ENCODE results near the gene IL1RAPL2. TPM values are rescaled to one million over a fixed set of nuclear protein-coding genes. Genes with fewer than 3 reads are reported as not detected.

The IL1RAPL2 gene
- total RNA-seq, 2 donors from 2014 or later, result not detected

DNA sequence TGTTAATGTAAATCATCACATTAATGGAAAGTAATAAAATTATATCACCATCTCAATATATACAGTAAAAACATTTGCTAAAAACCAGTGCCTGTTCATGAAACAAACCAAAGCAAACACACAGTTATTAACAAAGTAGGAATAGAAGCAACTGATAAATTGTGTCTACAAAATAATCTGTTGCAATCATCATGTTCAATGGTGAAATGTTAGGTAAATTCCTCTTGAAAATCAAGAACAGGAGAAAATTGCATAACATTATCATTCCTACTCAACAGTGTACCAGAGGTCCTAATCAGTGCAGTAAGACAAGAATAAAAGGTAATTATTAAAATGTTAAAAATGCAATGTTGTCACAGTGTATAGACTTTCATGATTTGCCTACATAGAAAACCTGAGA is 402.2 kb downstream of the IL1RAPL2 start:
- Histone ChIP-seq H3K27me3 (no peaks in the 10 kb centered on the region), H3K36me3 (no peaks in the 10 kb centered on the region), H3K4me1 (no peaks in the 10 kb centered on the region), H3K9me3 (no peaks in the 10 kb centered on the region), H3K27ac (no peak overlapping the region), H3K4me3 (no peak overlapping the region)
- DNase-seq (ENCODE audit: low spot score), result no peak
- TF ChIP-seq, protein P1, sequence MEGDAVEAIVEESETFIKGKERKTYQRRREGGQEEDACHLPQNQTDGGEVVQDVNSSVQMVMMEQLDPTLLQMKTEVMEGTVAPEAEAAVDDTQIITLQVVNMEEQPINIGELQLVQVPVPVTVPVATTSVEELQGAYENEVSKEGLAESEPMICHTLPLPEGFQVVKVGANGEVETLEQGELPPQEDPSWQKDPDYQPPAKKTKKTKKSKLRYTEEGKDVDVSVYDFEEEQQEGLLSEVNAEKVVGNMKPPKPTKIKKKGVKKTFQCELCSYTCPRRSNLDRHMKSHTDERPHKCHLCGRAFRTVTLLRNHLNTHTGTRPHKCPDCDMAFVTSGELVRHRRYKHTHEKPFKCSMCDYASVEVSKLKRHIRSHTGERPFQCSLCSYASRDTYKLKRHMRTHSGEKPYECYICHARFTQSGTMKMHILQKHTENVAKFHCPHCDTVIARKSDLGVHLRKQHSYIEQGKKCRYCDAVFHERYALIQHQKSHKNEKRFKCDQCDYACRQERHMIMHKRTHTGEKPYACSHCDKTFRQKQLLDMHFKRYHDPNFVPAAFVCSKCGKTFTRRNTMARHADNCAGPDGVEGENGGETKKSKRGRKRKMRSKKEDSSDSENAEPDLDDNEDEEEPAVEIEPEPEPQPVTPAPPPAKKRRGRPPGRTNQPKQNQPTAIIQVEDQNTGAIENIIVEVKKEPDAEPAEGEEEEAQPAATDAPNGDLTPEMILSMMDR (IDR thresholded peaks at IDR 0.05), result no peak

DNA sequence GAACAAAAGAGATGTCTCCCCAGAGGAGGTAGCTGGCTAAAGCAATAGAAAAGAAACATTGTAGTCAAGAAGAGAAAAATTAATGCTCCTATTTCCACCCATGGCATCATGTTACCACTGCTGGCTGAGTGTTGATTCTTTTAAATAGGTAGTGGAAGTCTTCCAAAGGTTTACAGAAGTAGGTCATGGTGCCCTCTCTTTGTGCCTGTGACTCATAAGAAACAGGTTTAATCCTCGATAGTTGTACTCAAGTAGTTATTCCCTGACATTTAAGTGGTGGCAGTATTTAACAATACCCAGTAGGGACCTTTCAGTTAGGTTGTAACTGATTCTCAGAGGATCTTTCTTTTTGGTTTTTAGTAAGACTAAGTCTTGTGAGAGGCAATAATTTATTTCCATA is 406.7 kb downstream of the IL1RAPL2 start:
- no peaks in the 10 kb centered on the region for H3K4me1 ChIP-seq
- TF ChIP-seq, protein P1 (IDR thresholded peaks at IDR 0.05), result no peak
- DNase-seq (ENCODE audit: low spot score), result no peak
- no peaks in the 10 kb centered on the region for H3K36me3 ChIP-seq
- no peak overlapping the region for H3K27ac ChIP-seq
- H3K9me3 ChIP-seq, result no peaks in the 10 kb centered on the region
- no peaks in the 10 kb centered on the region for H3K27me3 ChIP-seq
- H3K4me3 ChIP-seq, result no peak overlapping the region

DNA sequence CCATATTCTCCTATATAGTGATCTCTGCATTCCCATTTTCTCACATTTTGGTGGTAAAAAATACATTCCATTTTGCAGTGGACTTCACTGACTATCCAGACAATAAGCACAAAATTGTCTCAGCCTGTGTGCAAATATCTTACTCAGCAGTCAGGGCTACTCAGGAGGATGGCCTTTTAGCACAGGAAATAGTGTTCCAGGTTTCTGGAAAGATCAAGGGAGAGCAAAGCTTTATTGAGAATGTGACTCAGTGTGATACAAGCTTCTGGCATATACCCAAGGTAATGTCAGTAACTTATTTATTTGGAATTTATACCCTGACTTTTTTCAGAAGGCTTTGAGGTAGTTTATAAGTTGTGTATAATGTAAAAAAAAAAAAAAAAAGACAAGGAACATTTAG is 421.1 kb downstream of the IL1RAPL2 start:
- no peaks in the 10 kb centered on the region for H3K9me3 ChIP-seq
- H3K36me3 ChIP-seq, result no peaks in the 10 kb centered on the region
- TF ChIP-seq, protein P1 (IDR thresholded peaks at IDR 0.05), result no peak
- no peak overlapping the region for H3K4me3 ChIP-seq
- no peaks in the 10 kb centered on the region for H3K4me1 ChIP-seq
- no peak overlapping the region for H3K27ac ChIP-seq
- H3K27me3 ChIP-seq, result no peaks in the 10 kb centered on the region
- DNase-seq (ENCODE audit: low spot score), result no peak

DNA sequence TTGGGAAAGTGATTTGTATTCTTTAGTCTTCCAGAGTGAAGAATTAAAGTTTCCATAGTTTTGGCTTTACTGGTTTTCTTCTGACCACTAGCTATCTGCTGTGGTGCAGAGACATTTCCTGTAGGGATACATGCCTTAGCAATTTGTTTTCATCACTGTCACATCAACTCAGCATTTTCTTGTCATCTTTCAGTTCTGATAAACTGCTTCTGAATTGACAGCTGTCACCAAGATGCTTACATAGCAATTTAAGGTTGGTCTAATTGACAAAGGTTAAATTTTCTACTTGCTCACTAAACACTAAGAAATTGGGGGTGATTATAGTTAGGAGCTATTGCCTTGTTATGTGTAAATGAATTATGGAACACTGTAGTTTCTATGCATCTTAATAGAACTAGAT is 422.0 kb downstream of the IL1RAPL2 start:
- Histone ChIP-seq H3K27me3 (no peaks in the 10 kb centered on the region), H3K27ac (no peak overlapping the region), H3K9me3 (no peaks in the 10 kb centered on the region), H3K4me1 (no peaks in the 10 kb centered on the region), H3K36me3 (no peaks in the 10 kb centered on the region), H3K4me3 (no peak overlapping the region)
- TF ChIP-seq, protein P1 (IDR thresholded peaks at IDR 0.05), result no peak
- no peak for DNase-seq (ENCODE audit: low spot score)

DNA sequence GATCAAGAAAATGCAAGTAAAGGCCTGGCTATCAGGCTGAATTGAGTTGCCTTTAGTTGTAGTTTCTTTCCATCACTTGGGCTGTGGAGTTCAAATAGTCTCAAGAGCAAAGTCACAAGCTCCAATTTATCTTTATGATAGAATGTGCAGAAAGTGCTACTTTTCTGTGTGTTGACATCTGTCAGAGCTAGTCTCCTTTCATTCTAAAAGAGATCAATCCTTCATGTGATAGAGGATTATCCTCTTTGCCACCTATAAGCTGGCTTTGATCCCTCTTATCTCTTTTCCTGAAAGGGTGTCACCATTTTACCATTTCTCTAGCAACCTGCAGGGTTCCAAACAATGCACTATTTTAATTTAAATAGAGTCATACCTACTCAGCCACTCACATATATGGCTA is 429.5 kb downstream of the IL1RAPL2 start:
- H3K36me3 ChIP-seq, result no peaks in the 10 kb centered on the region
- no peak overlapping the region for H3K27ac ChIP-seq
- no peak for DNase-seq (ENCODE audit: low spot score)
- H3K4me3 ChIP-seq, result no peak overlapping the region
- no peaks in the 10 kb centered on the region for H3K27me3 ChIP-seq
- H3K9me3 ChIP-seq, result no peaks in the 10 kb centered on the region
- TF ChIP-seq, protein P1 (IDR thresholded peaks at IDR 0.05), result no peak
- no peaks in the 10 kb centered on the region for H3K4me1 ChIP-seq

GRCh38 chrX:105006103-105006502 is 440.1 kb downstream of the IL1RAPL2 start:
- TF ChIP-seq, protein P1 (IDR thresholded peaks at IDR 0.05), result no peak
- Histone ChIP-seq H3K27ac (no peak overlapping the region), H3K4me1 (no peaks in the 10 kb centered on the region), H3K9me3 (no peaks in the 10 kb centered on the region), H3K27me3 (no peaks in the 10 kb centered on the region), H3K4me3 (no peak overlapping the region), H3K36me3 (no peaks in the 10 kb centered on the region)
- DNase-seq (ENCODE audit: low spot score), result no peak

Data from right atrium auricular region (tissue), 2 donors.